A549 (cell line): Measurements from ENCODE around the gene UXS1.

Source experiments
- CBX2 ChIP-seq: fragments of 200-600 bp; sonication (generic); IDR thresholded peaks from 2 replicates; pipeline ENCODE4 v1.6.1; 2016; ENCODE audit warnings: low read depth, mild to moderate bottlenecking, borderline replicate concordance
- TF ChIP-seq, protein P1 (sequence below): fragments of >200 bp; sonication (Bioruptor Twin); formaldehyde crosslinking; IDR thresholded peaks from 3 replicates; pipeline ENCODE4 v1.5.1; 2016

DNA sequence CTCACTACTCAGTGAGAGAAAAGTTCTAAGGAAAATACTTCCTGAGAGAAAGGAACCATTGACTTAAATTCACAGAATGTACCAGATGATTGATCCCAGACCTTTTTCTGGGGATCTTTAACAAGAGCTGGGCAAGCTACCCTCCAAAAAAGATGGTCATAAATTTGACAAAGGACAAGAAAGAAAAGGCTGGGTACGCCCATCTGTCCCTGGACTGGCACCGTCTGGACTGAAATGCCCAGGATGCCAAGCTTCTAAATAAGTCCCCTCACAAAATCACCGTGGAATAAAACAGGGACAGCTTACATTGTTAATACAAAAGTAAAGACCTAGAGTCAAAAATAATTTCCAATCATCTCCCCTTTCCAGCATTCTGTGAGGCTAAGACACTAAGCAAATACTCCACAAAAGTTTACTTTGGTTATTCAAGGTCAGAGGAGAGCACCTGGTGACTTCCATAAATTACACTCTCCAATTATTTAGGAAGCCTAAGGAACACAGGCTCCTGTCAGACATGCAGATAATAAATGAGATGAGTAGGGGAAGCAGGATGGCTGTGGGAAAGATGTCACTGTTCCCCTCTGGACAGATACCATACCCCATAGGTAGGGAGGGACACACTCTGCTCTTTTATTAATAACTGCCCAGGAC is 69.9 kb downstream of the UXS1 start:
- no peak for TF ChIP-seq CBX2
- TF ChIP-seq, protein P1, sequence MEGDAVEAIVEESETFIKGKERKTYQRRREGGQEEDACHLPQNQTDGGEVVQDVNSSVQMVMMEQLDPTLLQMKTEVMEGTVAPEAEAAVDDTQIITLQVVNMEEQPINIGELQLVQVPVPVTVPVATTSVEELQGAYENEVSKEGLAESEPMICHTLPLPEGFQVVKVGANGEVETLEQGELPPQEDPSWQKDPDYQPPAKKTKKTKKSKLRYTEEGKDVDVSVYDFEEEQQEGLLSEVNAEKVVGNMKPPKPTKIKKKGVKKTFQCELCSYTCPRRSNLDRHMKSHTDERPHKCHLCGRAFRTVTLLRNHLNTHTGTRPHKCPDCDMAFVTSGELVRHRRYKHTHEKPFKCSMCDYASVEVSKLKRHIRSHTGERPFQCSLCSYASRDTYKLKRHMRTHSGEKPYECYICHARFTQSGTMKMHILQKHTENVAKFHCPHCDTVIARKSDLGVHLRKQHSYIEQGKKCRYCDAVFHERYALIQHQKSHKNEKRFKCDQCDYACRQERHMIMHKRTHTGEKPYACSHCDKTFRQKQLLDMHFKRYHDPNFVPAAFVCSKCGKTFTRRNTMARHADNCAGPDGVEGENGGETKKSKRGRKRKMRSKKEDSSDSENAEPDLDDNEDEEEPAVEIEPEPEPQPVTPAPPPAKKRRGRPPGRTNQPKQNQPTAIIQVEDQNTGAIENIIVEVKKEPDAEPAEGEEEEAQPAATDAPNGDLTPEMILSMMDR, result no peak
